ENCODE measurements around the gene RFX3. TPM values are rescaled to one million over a fixed set of nuclear protein-coding genes. Genes with fewer than 3 reads are reported as not detected.

RFX3 gene
- total RNA-seq, 1 donor, result 1.4 TPM

DNA sequence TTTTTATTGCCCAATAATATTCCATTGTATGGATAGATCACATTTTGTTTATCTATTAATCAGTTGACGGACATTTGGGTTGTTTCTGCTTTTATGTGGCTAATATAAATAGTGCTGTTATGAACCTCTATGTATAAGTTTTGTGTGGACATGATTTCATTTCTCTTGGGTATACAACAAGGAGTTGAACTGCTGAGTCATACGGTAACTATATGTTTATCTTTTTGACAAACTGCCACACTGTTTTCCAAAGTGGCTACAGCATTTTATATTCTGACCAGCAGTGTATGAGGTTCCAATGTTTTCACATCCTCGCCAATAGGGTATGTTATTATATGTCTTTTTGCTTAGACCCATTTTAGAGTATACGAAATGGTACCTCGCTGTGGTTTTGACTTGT lies 264.3 kb downstream of the RFX3 start:
- Histone ChIP-seq H2AFZ (ENCODE audit: low read length) (no peak overlapping the region), H3K27me3 (ENCODE audit: insufficient read depth, low read length) (no peaks in the 10 kb centered on the region), H3K36me3 (ENCODE audit: insufficient read depth, low read length) (no peaks in the 10 kb centered on the region), H3K4me3 (ENCODE audit: insufficient read depth, low read length) (no peak overlapping the region), H3K4me2 (ENCODE audit: insufficient read depth, low read length) (no peak overlapping the region), H4K20me1 (ENCODE audit: insufficient read depth, low read length) (no peaks in the 10 kb centered on the region), H3K27ac (ENCODE audit: low read depth, low read length) (no peak overlapping the region), H3K9me3 (ENCODE audit: low read depth, low read length) (no peaks in the 10 kb centered on the region), H3K79me2 (ENCODE audit: insufficient read depth, low read length) (no peaks in the 10 kb centered on the region), H3K4me1 (ENCODE audit: insufficient read depth, low read length) (peaks cover 6% of the 10 kb centered on the region)
- TF ChIP-seq, protein P1, sequence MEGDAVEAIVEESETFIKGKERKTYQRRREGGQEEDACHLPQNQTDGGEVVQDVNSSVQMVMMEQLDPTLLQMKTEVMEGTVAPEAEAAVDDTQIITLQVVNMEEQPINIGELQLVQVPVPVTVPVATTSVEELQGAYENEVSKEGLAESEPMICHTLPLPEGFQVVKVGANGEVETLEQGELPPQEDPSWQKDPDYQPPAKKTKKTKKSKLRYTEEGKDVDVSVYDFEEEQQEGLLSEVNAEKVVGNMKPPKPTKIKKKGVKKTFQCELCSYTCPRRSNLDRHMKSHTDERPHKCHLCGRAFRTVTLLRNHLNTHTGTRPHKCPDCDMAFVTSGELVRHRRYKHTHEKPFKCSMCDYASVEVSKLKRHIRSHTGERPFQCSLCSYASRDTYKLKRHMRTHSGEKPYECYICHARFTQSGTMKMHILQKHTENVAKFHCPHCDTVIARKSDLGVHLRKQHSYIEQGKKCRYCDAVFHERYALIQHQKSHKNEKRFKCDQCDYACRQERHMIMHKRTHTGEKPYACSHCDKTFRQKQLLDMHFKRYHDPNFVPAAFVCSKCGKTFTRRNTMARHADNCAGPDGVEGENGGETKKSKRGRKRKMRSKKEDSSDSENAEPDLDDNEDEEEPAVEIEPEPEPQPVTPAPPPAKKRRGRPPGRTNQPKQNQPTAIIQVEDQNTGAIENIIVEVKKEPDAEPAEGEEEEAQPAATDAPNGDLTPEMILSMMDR (IDR thresholded peaks at IDR 0.05; ENCODE audit: extremely low read depth, low read depth, low read length), result no peak
- no peak for DNase-seq (ENCODE audit: insufficient read length, low spot score, missing footprints)

GRCh38 chr9:3256571-3257330 lies 269.1 kb downstream of the RFX3 start:
- H4K20me1 ChIP-seq (ENCODE audit: insufficient read depth, low read length), result no peaks in the 10 kb centered on the region
- H3K4me3 ChIP-seq (ENCODE audit: insufficient read depth, low read length), result no peak overlapping the region
- peaks cover 5% of the 10 kb centered on the region for H3K4me1 ChIP-seq (ENCODE audit: insufficient read depth, low read length)
- no peak for DNase-seq (ENCODE audit: insufficient read length, low spot score, missing footprints)
- H3K9me3 ChIP-seq (ENCODE audit: low read depth, low read length), result no peaks in the 10 kb centered on the region
- H3K79me2 ChIP-seq (ENCODE audit: insufficient read depth, low read length), result no peaks in the 10 kb centered on the region
- no peaks in the 10 kb centered on the region for H3K27me3 ChIP-seq (ENCODE audit: insufficient read depth, low read length)
- no peak overlapping the region for H3K27ac ChIP-seq (ENCODE audit: low read depth, low read length)
- no peaks in the 10 kb centered on the region for H3K36me3 ChIP-seq (ENCODE audit: insufficient read depth, low read length)
- no peak overlapping the region for H2AFZ ChIP-seq (ENCODE audit: low read length)
- H3K4me2 ChIP-seq (ENCODE audit: insufficient read depth, low read length), result no peak overlapping the region
- TF ChIP-seq, protein P1 (IDR thresholded peaks at IDR 0.05; ENCODE audit: extremely low read depth, low read depth, low read length), result no peak

- Histone ChIP-seq H4K20me1 (ENCODE audit: insufficient read depth, low read length) (no peaks in the 10 kb centered on the region), H2AFZ (ENCODE audit: low read length) (no peak overlapping the region), H3K27ac (ENCODE audit: low read depth, low read length) (no peak overlapping the region), H3K36me3 (ENCODE audit: insufficient read depth, low read length) (no peaks in the 10 kb centered on the region), H3K4me2 (ENCODE audit: insufficient read depth, low read length) (no peak overlapping the region), H3K9me3 (ENCODE audit: low read depth, low read length) (no peaks in the 10 kb centered on the region), H3K4me1 (ENCODE audit: insufficient read depth, low read length) (no peaks in the 10 kb centered on the region), H3K79me2 (ENCODE audit: insufficient read depth, low read length) (no peaks in the 10 kb centered on the region), H3K27me3 (ENCODE audit: insufficient read depth, low read length) (no peaks in the 10 kb centered on the region), H3K4me3 (ENCODE audit: insufficient read depth, low read length) (no peak overlapping the region)
- no peak for DNase-seq (ENCODE audit: insufficient read length, low spot score, missing footprints)
- TF ChIP-seq, protein P1 (IDR thresholded peaks at IDR 0.05; ENCODE audit: extremely low read depth, low read depth, low read length), result no peak
Measured at GRCh38 chr9:3251309-3251708, 274.5 kb downstream of the RFX3 start.

DNA sequence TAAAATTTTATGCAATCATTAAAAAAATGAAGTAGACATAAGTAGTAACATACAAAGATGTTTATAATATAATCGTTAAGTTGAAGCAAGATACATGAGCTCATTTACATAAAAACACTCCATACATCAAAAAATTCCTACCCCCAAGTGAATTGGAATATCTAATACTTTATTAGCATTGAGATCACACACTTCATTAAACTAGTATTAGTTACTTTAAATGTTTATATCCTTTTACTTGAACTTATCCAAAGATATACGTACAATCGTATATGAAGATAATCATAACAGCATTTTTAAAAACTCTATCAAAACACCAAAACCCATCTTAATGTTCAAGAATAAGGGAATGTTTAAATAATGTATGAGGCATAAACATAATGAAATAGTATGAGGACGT lies 275.1 kb downstream of the RFX3 start:
- TF ChIP-seq, protein P1 (IDR thresholded peaks at IDR 0.05; ENCODE audit: extremely low read depth, low read depth, low read length), result no peak
- no peak for DNase-seq (ENCODE audit: insufficient read length, low spot score, missing footprints)
- no peak overlapping the region for H3K4me2 ChIP-seq (ENCODE audit: insufficient read depth, low read length)

More for the DNA sequence above, 275.1 kb downstream of the RFX3 start:
- H3K36me3 ChIP-seq (ENCODE audit: insufficient read depth, low read length), result no peaks in the 10 kb centered on the region
- H3K9me3 ChIP-seq (ENCODE audit: low read depth, low read length), result no peaks in the 10 kb centered on the region
- H3K4me3 ChIP-seq (ENCODE audit: insufficient read depth, low read length), result no peak overlapping the region
- H4K20me1 ChIP-seq (ENCODE audit: insufficient read depth, low read length), result no peaks in the 10 kb centered on the region
- H3K27me3 ChIP-seq (ENCODE audit: insufficient read depth, low read length), result no peaks in the 10 kb centered on the region
- H3K27ac ChIP-seq (ENCODE audit: low read depth, low read length), result no peak overlapping the region
- H2AFZ ChIP-seq (ENCODE audit: low read length), result no peak overlapping the region
- no peaks in the 10 kb centered on the region for H3K79me2 ChIP-seq (ENCODE audit: insufficient read depth, low read length)
- no peaks in the 10 kb centered on the region for H3K4me1 ChIP-seq (ENCODE audit: insufficient read depth, low read length)

All from osteoblast (primary cell).